ENCODE data around the gene WNK4.

Gene WNK4

GRCh38 chr17:42744806-42745617 lies 35.4 kb upstream of the WNK4 start, which contains the start of gene EZH1:
Gene EZH1 (minus strand): TSS chr17:42745040. CDS start chr17:42728941, 16,099 bp downstream.
- peak; percentile 93 for DNase-seq (ENCODE audit: low read depth)
- peak within 1 kb of the TSS; percentile 69 for H3K4me3 ChIP-seq (ENCODE audit: low read depth, low read length)
- no peak for TF ChIP-seq CTCF (IDR thresholded peaks at IDR 0.05; ENCODE audit: low read depth, low read length)
- peak; percentile 67 for TF ChIP-seq POLR2A (IDR thresholded peaks at IDR 0.05; ENCODE audit: extremely low read depth, insufficient read length)
- peak; percentile 84 for TF ChIP-seq MAX (IDR thresholded peaks at IDR 0.05; ENCODE audit: low read depth, low read length)
- TF ChIP-seq MYC (IDR thresholded peaks at IDR 0.05; ENCODE audit: low read depth, low read length) = peak; percentile 22

GRCh38 chr17:42748202-42748907 lies 32.1 kb upstream of the WNK4 start:
- DNase-seq (ENCODE audit: low read depth) = no peak
- TF ChIP-seq MAX (IDR thresholded peaks at IDR 0.05; ENCODE audit: low read depth, low read length) = no peak
- TF ChIP-seq CTCF (IDR thresholded peaks at IDR 0.05; ENCODE audit: low read depth, low read length) = no peak
- TF ChIP-seq POLR2A (IDR thresholded peaks at IDR 0.05; ENCODE audit: extremely low read depth, insufficient read length) = no peak
- TF ChIP-seq MYC (IDR thresholded peaks at IDR 0.05; ENCODE audit: low read depth, low read length) = no peak
- no peak overlapping the region for H3K4me3 ChIP-seq (ENCODE audit: low read depth, low read length)

GRCh38 chr17:42748908-42749798 lies 31.3 kb upstream of the WNK4 start:
- H3K4me3 ChIP-seq (ENCODE audit: low read depth, low read length) = no peak overlapping the region
- no peak for DNase-seq (ENCODE audit: low read depth)
- TF ChIP-seq POLR2A (IDR thresholded peaks at IDR 0.05; ENCODE audit: extremely low read depth, insufficient read length) (no peak), MYC (IDR thresholded peaks at IDR 0.05; ENCODE audit: low read depth, low read length) (no peak), MAX (IDR thresholded peaks at IDR 0.05; ENCODE audit: low read depth, low read length) (no peak), CTCF (IDR thresholded peaks at IDR 0.05; ENCODE audit: low read depth, low read length) (no peak)

GRCh38 chr17:42750739-42751344 lies 29.6 kb upstream of the WNK4 start:
- no peak for TF ChIP-seq MAX (IDR thresholded peaks at IDR 0.05; ENCODE audit: low read depth, low read length)
- no peak for TF ChIP-seq MYC (IDR thresholded peaks at IDR 0.05; ENCODE audit: low read depth, low read length)
- no peak for TF ChIP-seq POLR2A (IDR thresholded peaks at IDR 0.05; ENCODE audit: extremely low read depth, insufficient read length)
- no peak for TF ChIP-seq CTCF (IDR thresholded peaks at IDR 0.05; ENCODE audit: low read depth, low read length)
- H3K4me3 ChIP-seq (ENCODE audit: low read depth, low read length) = no peak overlapping the region
- peak; percentile 57 for DNase-seq (ENCODE audit: low read depth)

GRCh38 chr17:42751628-42752027 lies 28.8 kb upstream of the WNK4 start:
- TF ChIP-seq CTCF (IDR thresholded peaks at IDR 0.05; ENCODE audit: low read depth, low read length) (no peak), POLR2A (IDR thresholded peaks at IDR 0.05; ENCODE audit: extremely low read depth, insufficient read length) (no peak), MYC (IDR thresholded peaks at IDR 0.05; ENCODE audit: low read depth, low read length) (no peak), MAX (IDR thresholded peaks at IDR 0.05; ENCODE audit: low read depth, low read length) (no peak)
- no peak overlapping the region for H3K4me3 ChIP-seq (ENCODE audit: low read depth, low read length)
- DNase-seq (ENCODE audit: low read depth) = no peak
